Neural crest cell (in vitro differentiated cells): ENCODE results near the gene ATP6V0E1. TPM values are rescaled to one million over a fixed set of nuclear protein-coding genes. Genes with fewer than 3 reads are reported as not detected.

Source experiments
- DNase-seq: peaks from one replicate; pipeline ENCODE4 v3.0.0; 2021; ENCODE audit warnings: low read depth, mixed read lengths, low spot score
- H3K27ac Mint-ChIP-seq: one replicate; pipeline ENCODE4 v1.8.0; 2021; ENCODE audit warnings: mild to moderate bottlenecking, mixed read lengths; ENCODE audit not compliant: unreplicated experiment
- H3K27me3 Mint-ChIP-seq: 2 replicates; pipeline ENCODE4 v1.8.0; 2021; ENCODE audit warnings: low read depth, mild to moderate bottlenecking, mixed read lengths
- H3K36me3 Mint-ChIP-seq: 2 replicates; pipeline ENCODE4 v1.8.0; 2021; ENCODE audit warnings: low read depth, mild to moderate bottlenecking, mixed read lengths
- H3K4me1 Mint-ChIP-seq: 2 replicates; pipeline ENCODE4 v1.8.0; 2021; ENCODE audit warnings: mixed read lengths
- H3K4me3 Mint-ChIP-seq: one replicate; pipeline ENCODE4 v1.8.0; 2021; ENCODE audit warnings: mild to moderate bottlenecking, mixed read lengths
- H3K9me3 Mint-ChIP-seq: 2 replicates; pipeline ENCODE4 v1.8.0; 2021; ENCODE audit warnings: mixed read lengths
- total RNA-seq: library from RNA; stranded (reverse); gene quantifications from 2 replicates; pipeline ENCODE4 v1.2.1, GENCODE V29; 2021
- TF ChIP-seq, protein P1 (sequence below): fragments of 200-600 bp; sonication (generic); conservative IDR thresholded peaks from 2 replicates; pipeline ENCODE4 v1.5.0; 2021; ENCODE audit warnings: antibody characterized with exemption, mild to moderate bottlenecking

ATP6V0E1 gene
- total RNA-seq, 1 donor from 2014 or later: 76.4 TPM

DNA sequence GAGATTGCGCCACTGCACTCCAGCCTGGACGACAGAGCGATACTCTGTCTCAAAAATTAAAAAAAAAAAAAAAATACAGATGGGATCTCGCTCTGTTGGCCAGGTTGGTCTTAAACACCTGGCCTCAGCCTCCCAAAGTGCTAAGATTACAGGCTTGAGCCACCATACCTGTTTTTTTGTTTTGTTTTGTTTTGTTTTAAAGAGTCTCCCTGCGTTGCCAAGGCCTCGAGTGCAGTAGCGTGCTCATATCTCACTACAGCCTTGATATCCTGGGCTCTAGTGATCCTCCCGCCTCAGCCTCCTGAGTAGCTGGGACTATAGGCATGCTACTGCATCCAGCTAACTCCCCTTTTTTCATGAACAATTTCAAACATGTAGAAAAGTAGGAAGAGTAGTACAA is 7.2 kb downstream of the ATP6V0E1 start:
- H3K36me3 Mint-ChIP-seq: peaks cover 7% of the 10 kb centered on the region
- H3K4me3 Mint-ChIP-seq: no peak overlapping the region
- DNase-seq: no peak
- no peak overlapping the region for H3K27ac Mint-ChIP-seq
- H3K9me3 Mint-ChIP-seq: no peaks in the 10 kb centered on the region
- no peaks in the 10 kb centered on the region for H3K27me3 Mint-ChIP-seq
- TF ChIP-seq, protein P1, sequence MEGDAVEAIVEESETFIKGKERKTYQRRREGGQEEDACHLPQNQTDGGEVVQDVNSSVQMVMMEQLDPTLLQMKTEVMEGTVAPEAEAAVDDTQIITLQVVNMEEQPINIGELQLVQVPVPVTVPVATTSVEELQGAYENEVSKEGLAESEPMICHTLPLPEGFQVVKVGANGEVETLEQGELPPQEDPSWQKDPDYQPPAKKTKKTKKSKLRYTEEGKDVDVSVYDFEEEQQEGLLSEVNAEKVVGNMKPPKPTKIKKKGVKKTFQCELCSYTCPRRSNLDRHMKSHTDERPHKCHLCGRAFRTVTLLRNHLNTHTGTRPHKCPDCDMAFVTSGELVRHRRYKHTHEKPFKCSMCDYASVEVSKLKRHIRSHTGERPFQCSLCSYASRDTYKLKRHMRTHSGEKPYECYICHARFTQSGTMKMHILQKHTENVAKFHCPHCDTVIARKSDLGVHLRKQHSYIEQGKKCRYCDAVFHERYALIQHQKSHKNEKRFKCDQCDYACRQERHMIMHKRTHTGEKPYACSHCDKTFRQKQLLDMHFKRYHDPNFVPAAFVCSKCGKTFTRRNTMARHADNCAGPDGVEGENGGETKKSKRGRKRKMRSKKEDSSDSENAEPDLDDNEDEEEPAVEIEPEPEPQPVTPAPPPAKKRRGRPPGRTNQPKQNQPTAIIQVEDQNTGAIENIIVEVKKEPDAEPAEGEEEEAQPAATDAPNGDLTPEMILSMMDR: no peak
- peaks cover 11% of the 10 kb centered on the region for H3K4me1 Mint-ChIP-seq

DNA sequence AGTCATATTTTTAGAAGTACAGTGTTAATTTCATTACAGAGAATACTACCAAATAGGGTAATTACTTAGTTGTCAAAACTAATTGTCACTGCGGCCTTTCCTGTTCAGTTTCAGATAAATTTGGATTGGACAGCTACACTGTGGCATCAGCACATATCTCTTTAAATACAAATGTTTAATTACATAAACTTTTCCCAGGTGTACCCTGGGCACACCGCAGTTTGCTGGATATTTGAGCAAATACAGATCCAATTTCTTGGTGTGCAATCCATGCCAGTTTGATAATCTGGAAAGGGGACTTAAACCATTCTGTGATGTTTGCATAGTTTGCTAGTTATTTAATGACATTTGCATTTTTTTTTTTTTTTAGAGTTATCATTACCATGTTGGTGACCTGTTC is 10.8 kb downstream of the ATP6V0E1 start:
- TF ChIP-seq, protein P1: no peak
- H3K4me1 Mint-ChIP-seq: peaks cover 10% of the 10 kb centered on the region

DNA sequence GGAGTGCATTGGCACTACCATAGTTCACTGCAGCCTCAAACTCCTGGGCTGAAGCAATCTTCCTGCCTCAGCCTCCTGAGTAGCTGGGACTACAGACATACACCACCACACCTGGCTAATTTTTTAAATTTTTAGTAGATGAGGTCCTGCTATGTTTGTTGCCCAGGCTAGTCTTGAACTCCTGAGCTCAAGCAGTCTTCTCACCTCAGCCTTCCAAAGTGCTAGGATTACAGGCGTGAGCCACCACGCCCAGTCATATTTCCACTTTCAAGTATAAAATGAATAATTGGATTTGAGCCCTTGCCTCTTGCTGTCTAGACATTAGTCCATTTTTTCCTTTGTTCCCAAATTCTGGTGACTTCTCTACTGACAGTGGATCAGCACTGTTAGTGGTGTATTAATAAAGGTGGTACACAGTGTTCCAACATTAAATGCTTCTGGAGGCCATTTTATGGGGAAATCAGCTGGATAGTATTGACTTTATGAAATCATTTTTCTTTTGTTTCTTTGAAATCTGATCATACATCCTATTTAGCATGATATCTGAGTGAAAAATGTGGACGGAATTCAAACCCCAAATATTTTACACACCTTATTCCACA is 15.9 kb downstream of the ATP6V0E1 start:
- Mint-ChIP-seq H3K27ac (no peak overlapping the region), H3K9me3 (no peaks in the 10 kb centered on the region), H3K27me3 (no peaks in the 10 kb centered on the region), H3K4me3 (no peak overlapping the region), H3K36me3 (peaks cover 8% of the 10 kb centered on the region), H3K4me1 (peaks cover 16% of the 10 kb centered on the region)
- TF ChIP-seq, protein P1: no peak
- no peak for DNase-seq

More for the DNA sequence above, 10.8 kb downstream of the ATP6V0E1 start:
- H3K4me3 Mint-ChIP-seq: no peak overlapping the region
- H3K9me3 Mint-ChIP-seq: no peaks in the 10 kb centered on the region
- no peak overlapping the region for H3K27ac Mint-ChIP-seq
- no peaks in the 10 kb centered on the region for H3K27me3 Mint-ChIP-seq
- no peak for DNase-seq
- peaks cover 16% of the 10 kb centered on the region for H3K36me3 Mint-ChIP-seq

DNA sequence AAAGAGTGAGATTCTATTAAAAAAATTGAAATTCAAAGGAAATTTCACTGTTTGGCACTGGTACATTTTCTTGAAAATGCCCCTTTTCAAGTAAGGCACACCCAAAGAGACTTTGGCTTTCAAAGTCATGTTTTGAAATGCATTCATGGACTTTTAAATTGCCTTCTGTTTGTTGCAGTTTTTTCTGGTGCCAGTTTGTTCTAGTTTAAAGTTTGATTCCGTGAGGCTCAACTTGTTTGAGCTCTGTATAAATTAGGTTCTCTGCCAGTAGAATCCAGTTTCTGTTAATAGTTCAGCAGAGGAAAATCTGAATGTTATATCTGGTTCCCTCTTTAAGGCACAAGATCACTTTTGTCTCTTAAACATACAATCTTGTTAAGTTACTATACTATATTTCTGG is 16.4 kb downstream of the ATP6V0E1 start:
- peaks cover 17% of the 10 kb centered on the region for H3K4me1 Mint-ChIP-seq
- peaks cover 8% of the 10 kb centered on the region for H3K36me3 Mint-ChIP-seq
- no peaks in the 10 kb centered on the region for H3K27me3 Mint-ChIP-seq
- no peak for DNase-seq
- H3K27ac Mint-ChIP-seq: no peak overlapping the region
- TF ChIP-seq, protein P1: no peak
- no peaks in the 10 kb centered on the region for H3K9me3 Mint-ChIP-seq
- no peak overlapping the region for H3K4me3 Mint-ChIP-seq

DNA sequence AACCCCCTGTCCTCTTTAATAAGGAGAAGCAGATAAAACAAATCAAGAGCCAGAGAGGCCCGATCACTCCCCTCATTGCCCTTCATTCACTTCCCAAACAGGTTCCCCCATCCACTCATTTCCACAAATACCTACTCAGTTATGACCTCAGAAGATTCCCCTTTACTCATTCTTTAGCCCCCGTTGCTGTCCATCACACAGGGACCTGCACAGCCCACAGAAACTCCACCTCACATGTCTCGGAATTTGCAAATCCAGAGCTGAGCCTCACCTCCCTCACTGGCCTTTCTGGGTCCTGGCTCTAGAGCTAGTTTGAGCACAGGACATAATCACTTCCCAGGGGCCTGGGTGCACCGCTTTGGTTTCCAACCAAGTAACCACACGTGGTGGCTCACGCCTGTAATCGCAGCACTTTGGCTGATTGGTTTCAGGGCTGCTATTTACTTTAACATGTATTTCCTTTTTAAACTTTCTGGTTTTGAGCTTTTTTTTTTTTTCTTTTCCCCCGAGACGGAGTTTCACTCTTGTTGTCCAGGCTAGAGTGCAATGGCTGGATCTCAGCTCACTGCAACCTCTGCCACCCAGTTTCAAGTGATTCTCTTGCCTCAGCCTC is 17.8 kb downstream of the ATP6V0E1 start:
- Mint-ChIP-seq H3K27ac (peak overlapping the region; percentile 73), H3K36me3 (peaks cover 5% of the 10 kb centered on the region)

More for the DNA sequence above, 17.8 kb downstream of the ATP6V0E1 start:
- Mint-ChIP-seq H3K27me3 (no peaks in the 10 kb centered on the region), H3K9me3 (no peaks in the 10 kb centered on the region), H3K4me1 (peaks cover 17% of the 10 kb centered on the region), H3K4me3 (no peak overlapping the region)
- no peak for DNase-seq
- TF ChIP-seq, protein P1: no peak
